Measurements from ENCODE around the gene PTH2R. TPM values are rescaled to one million over a fixed set of nuclear protein-coding genes. Genes with fewer than 3 reads are reported as not detected.
"Not testable (repeated sequence)": the region's sequence is repeated elsewhere in the genome, so short reads cannot be mapped to it uniquely, and the experiment has no call there.

PTH2R gene
- total RNA-seq, 3 donors from 2014 or later, result 0.09 TPM; not detected in 2

DNA sequence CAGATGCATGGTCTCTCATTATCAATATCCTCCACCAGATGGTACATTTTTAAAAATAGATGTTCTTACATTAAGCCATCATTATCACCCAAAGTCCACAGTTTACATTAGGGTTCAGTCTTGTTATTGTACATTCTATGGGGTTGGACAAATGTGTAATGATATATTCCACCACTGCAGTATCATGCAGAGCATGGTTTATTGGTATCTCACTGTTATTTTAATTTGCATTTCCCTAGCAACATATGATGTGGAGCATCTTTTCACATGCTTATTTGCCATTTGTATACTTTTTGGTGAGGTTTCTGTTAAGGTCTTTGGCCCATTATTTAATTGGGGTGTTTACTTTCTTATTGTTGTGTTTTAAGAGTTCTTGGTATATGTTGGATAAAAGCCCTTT, 95.7 kb downstream of the PTH2R start:
- DNase-seq (no peak), ATAC-seq (no peak)
- TF ChIP-seq CTCF (IDR thresholded peaks at IDR 0.05), result no peak
- Histone ChIP-seq H3K4me3 (no peak overlapping the region), H3K36me3 (ENCODE audit: low read depth) (no peaks in the 10 kb centered on the region), H3K9me3 (no peaks in the 10 kb centered on the region), H3K4me1 (ENCODE audit: low read depth) (no peaks in the 10 kb centered on the region)
- intact Hi-C loops (cut with DNase I, micrococcal nuclease), result no loop called here

- intact Hi-C loops (cut with DNase I, micrococcal nuclease); H3K9me3 ChIP-seq; DNase-seq; ATAC-seq; H3K4me3 ChIP-seq; H3K4me1 ChIP-seq (ENCODE audit: low read depth); H3K36me3 ChIP-seq (ENCODE audit: low read depth): not testable (repeated sequence)
These were observed 98.8 kb downstream of the PTH2R start for GRCh38 chr2:208505365-208505764.

DNA sequence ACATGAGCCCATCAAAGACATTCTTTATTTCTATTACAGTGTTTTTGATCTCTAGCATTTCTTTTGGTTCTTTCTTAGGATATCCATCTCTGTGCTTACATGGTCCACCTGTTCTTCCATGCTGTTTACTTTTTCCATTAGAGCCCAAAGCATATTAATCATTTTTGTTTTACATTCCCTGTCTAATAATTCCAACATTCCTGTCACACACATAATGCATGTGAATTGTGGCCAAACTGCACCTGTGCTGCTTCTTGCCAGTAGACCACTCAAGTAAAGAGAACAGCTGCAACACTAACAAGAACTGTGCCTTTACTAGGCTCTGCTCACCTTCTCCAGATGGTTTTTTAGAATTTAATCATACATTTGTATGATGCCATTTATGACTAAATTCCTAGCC, 103.0 kb downstream of the PTH2R start:
- Histone ChIP-seq H3K36me3 (ENCODE audit: low read depth) (no peaks in the 10 kb centered on the region), H3K4me3 (no peak overlapping the region)
- intact Hi-C loops (cut with DNase I, micrococcal nuclease), result no loop called here

GRCh38 chr2:208511016-208511415, 104.4 kb downstream of the PTH2R start:
- Histone ChIP-seq H3K4me1 (ENCODE audit: low read depth) (no peaks in the 10 kb centered on the region), H3K4me3 (no peak overlapping the region), H3K36me3 (ENCODE audit: low read depth) (no peaks in the 10 kb centered on the region), H3K9me3 (peaks cover 5% of the 10 kb centered on the region)
- no peak for DNase-seq
- intact Hi-C loops (cut with DNase I, micrococcal nuclease), result no loop called here
- ATAC-seq, result no peak
- TF ChIP-seq CTCF (IDR thresholded peaks at IDR 0.05), result no peak

More for the DNA sequence above, 103.0 kb downstream of the PTH2R start:
- no peak for TF ChIP-seq CTCF (IDR thresholded peaks at IDR 0.05)
- Histone ChIP-seq H3K9me3 (peaks cover under 1% of the 10 kb centered on the region), H3K4me1 (ENCODE audit: low read depth) (no peaks in the 10 kb centered on the region)
- DNase-seq (no peak), ATAC-seq (no peak)

DNA sequence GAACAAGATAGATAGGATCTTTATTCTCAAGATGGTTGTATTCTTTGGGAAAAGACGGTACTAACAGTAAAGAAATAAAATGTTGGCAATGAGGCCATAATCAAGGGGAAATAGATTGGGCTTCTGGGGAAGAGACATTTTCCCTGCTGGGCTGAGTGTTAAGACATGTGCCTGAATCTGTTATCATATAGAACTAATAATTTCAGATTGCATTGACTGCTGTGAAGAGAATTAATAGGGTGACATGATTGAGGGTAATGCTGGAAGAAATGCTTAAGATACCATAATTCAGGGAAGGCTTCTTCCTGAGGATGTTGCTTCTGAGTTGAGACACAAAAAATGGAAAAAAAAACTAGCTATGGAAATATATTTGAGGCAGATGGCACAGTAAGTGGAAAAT, 105.0 kb downstream of the PTH2R start:
- ATAC-seq, result no peak
- no peak overlapping the region for H3K4me3 ChIP-seq
- intact Hi-C loops (cut with DNase I, micrococcal nuclease), result no loop called here
- TF ChIP-seq CTCF (IDR thresholded peaks at IDR 0.05), result no peak
- H3K9me3 ChIP-seq, result peaks cover 5% of the 10 kb centered on the region
- H3K36me3 ChIP-seq (ENCODE audit: low read depth), result no peaks in the 10 kb centered on the region
- H3K4me1 ChIP-seq (ENCODE audit: low read depth), result no peaks in the 10 kb centered on the region
- no peak for DNase-seq

GRCh38 chr2:208515099-208515498, 108.5 kb downstream of the PTH2R start:
- Histone ChIP-seq H3K4me3 (no peak overlapping the region), H3K36me3 (ENCODE audit: low read depth) (no peaks in the 10 kb centered on the region), H3K9me3 (peaks cover 5% of the 10 kb centered on the region), H3K4me1 (ENCODE audit: low read depth) (no peaks in the 10 kb centered on the region)
- no peak for ATAC-seq
- intact Hi-C loops (cut with DNase I, micrococcal nuclease), result no loop called here
- no peak for DNase-seq
- no peak for TF ChIP-seq CTCF (IDR thresholded peaks at IDR 0.05)

- DNase-seq; ATAC-seq; H3K4me1 ChIP-seq (ENCODE audit: low read depth); H3K36me3 ChIP-seq (ENCODE audit: low read depth); H3K4me3 ChIP-seq; H3K9me3 ChIP-seq; intact Hi-C loops (cut with DNase I, micrococcal nuclease): not testable (repeated sequence)
These were observed 116.5 kb downstream of the PTH2R start for GRCh38 chr2:208523069-208523468.

DNA sequence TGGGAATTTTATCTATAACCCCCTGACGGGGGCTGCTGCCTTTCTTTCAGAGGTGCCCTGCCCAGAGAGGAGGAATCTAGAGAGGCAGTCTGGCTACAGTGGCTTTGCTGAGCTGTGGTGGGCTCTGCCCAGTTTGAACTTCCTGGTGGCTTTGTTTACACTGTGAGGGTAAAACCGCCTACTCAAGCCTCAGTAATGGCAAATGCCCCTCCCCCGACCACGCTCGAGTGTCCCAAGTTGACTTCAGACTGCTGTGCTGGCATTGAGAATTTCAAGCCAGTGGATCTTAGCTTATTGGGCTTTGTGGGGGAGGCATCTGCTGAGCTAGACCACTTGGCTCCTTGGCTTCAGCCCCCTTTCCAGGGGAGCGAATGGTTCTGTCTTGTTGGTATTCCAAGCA, 118.6 kb downstream of the PTH2R start:
- DNase-seq; ATAC-seq; H3K4me1 ChIP-seq (ENCODE audit: low read depth); H3K4me3 ChIP-seq; H3K36me3 ChIP-seq (ENCODE audit: low read depth); H3K9me3 ChIP-seq; intact Hi-C loops (cut with DNase I, micrococcal nuclease): not testable (repeated sequence)
